GM20000 (cell line): ENCODE data around the gene PAK2.
A peak's percentile ranks its signal among the peaks of the same experiment; 100 is the strongest.

ENCODE experiments used
- DNase-seq: peaks from one replicate; pipeline ENCODE4 v3.0.0; 2012; ENCODE audit warnings: low spot score
- CTCF ChIP-seq: IDR thresholded peaks from 2 replicates; pipeline ENCODE4 v1.5.1; 2012; ENCODE audit warnings: mild to moderate bottlenecking, control low read depth; ENCODE audit errors: extremely low read depth, missing control alignments

The PAK2 gene

GRCh38 chr3:196789885-196790359 lies 50.3 kb downstream of the PAK2 start:
- TF ChIP-seq CTCF: no peak
- no peak for DNase-seq

GRCh38 chr3:196790636-196791035 lies 51.0 kb downstream of the PAK2 start:
- no peak for TF ChIP-seq CTCF
- no peak for DNase-seq

- TF ChIP-seq CTCF: no peak
- DNase-seq: no peak
Measured at GRCh38 chr3:196792771-196793170, 53.1 kb downstream of the PAK2 start.

- DNase-seq: no peak
- no peak for TF ChIP-seq CTCF
Measured at GRCh38 chr3:196793246-196793645, 53.6 kb downstream of the PAK2 start.

GRCh38 chr3:196794467-196794866 lies 54.8 kb downstream of the PAK2 start:
- TF ChIP-seq CTCF: no peak
- DNase-seq: no peak

GRCh38 chr3:196796317-196796716 lies 56.7 kb downstream of the PAK2 start:
- no peak for TF ChIP-seq CTCF
- DNase-seq: no peak

- peak; percentile 42 for DNase-seq
- TF ChIP-seq CTCF: no peak
Measured at GRCh38 chr3:196800742-196801434, 61.2 kb downstream of the PAK2 start.
